Measurements from ENCODE around the gene GCC2. TPM values are rescaled to one million over a fixed set of nuclear protein-coding genes. Genes with fewer than 3 reads are reported as not detected.
"Not testable (repeated sequence)": the region's sequence is repeated elsewhere in the genome, so short reads cannot be mapped to it uniquely, and the experiment has no call there.

GCC2 gene
- total RNA-seq, 4 donors from 2014 or later, result 36.6 to 57.7 (median 43.0) TPM

- WGBS, 2 donors, result 81 to 91% methylated on average over 8 of the region's 8 CpGs
- TF ChIP-seq POLR2A (IDR thresholded peaks at IDR 0.05) (no peak), CTCF (IDR thresholded peaks at IDR 0.05) (no peak), EP300 (IDR thresholded peaks at IDR 0.05) (no peak)
- Histone ChIP-seq H3K4me3 (no peak overlapping the region), H3K27me3 (no peaks in the 10 kb centered on the region), H3K9me3 (no peaks in the 10 kb centered on the region), H3K4me1 (no peaks in the 10 kb centered on the region), H3K27ac (no peak overlapping the region), H3K36me3 (no peaks in the 10 kb centered on the region)
- no peak for DNase-seq (ENCODE audit: low spot score in 2 of 2)
Measured at GRCh38 chr2:108423502-108424251, 25.3 kb upstream of the GCC2 start.

GRCh38 chr2:108428286-108429009 is 20.6 kb upstream of the GCC2 start:
- H3K36me3 ChIP-seq, result no peaks in the 10 kb centered on the region
- H3K27me3 ChIP-seq, result no peaks in the 10 kb centered on the region
- no peak for DNase-seq (ENCODE audit: low spot score in 2 of 2)
- H3K27ac ChIP-seq, result no peak overlapping the region
- no peak for TF ChIP-seq CTCF (IDR thresholded peaks at IDR 0.05)
- TF ChIP-seq EP300 (IDR thresholded peaks at IDR 0.05), result no peak
- no peak for TF ChIP-seq POLR2A (IDR thresholded peaks at IDR 0.05)
- WGBS, 2 donors, result 66 to 70% methylated on average over 2 of the region's 2 CpGs
- H3K4me1 ChIP-seq, result no peaks in the 10 kb centered on the region
- no peaks in the 10 kb centered on the region for H3K9me3 ChIP-seq
- no peak overlapping the region for H3K4me3 ChIP-seq

GRCh38 chr2:108435578-108435977 is 13.4 kb upstream of the GCC2 start:
- H3K9me3 ChIP-seq; H3K36me3 ChIP-seq; DNase-seq (ENCODE audit: low spot score in 2 of 2); H3K27me3 ChIP-seq; H3K27ac ChIP-seq; H3K4me3 ChIP-seq; H3K4me1 ChIP-seq: not testable (repeated sequence)
- 100% methylated on average over 1 of the region's 1 CpG for WGBS, 2 donors

GRCh38 chr2:108436976-108437375 is 12.0 kb upstream of the GCC2 start:
- Histone ChIP-seq H3K4me3 (no peak overlapping the region), H3K27ac (no peak overlapping the region), H3K36me3 (no peaks in the 10 kb centered on the region), H3K27me3 (no peaks in the 10 kb centered on the region), H3K4me1 (no peaks in the 10 kb centered on the region), H3K9me3 (no peaks in the 10 kb centered on the region)
- WGBS, 2 donors, result 40 to 91% methylated on average over 1 of the region's 1 CpG
- no peak for DNase-seq (ENCODE audit: low spot score in 2 of 2)
- no peak for TF ChIP-seq EP300 (IDR thresholded peaks at IDR 0.05)
- no peak for TF ChIP-seq POLR2A (IDR thresholded peaks at IDR 0.05)
- TF ChIP-seq CTCF (IDR thresholded peaks at IDR 0.05), result no peak

- no peak for TF ChIP-seq CTCF (IDR thresholded peaks at IDR 0.05)
- no peak for TF ChIP-seq EP300 (IDR thresholded peaks at IDR 0.05)
- TF ChIP-seq POLR2A (IDR thresholded peaks at IDR 0.05), result no peak
- no peaks in the 10 kb centered on the region for H3K9me3 ChIP-seq
- H3K36me3 ChIP-seq, result no peaks in the 10 kb centered on the region
- no peak overlapping the region for H3K27ac ChIP-seq
- no peak overlapping the region for H3K4me3 ChIP-seq
- no peaks in the 10 kb centered on the region for H3K27me3 ChIP-seq
- DNase-seq (ENCODE audit: low spot score in 2 of 2), result no peak
- WGBS, 2 donors, result 96 to 97% methylated on average over 2 of the region's 2 CpGs
- H3K4me1 ChIP-seq, result no peaks in the 10 kb centered on the region
Measured at GRCh38 chr2:108441712-108442111, 7.3 kb upstream of the GCC2 start.

Measured in tibial nerve (tissue), 4 donors.